ENCODE data around the gene SLAIN1. TPM values are rescaled to one million over a fixed set of nuclear protein-coding genes. Genes with fewer than 3 reads are reported as not detected.

The SLAIN1 gene
- total and polyA plus RNA-seq, 2 of the 8 experiments (the other 6 are each of a cell fraction or from before 2014, with no cell fraction given), result 35.0 to 37.7 TPM

- no peak for DNase-seq (ENCODE audit: low read depth in 1 of 2, low spot score in 2 of 2)
- no peak for TF ChIP-seq RAD21 (IDR thresholded peaks at IDR 0.05 in 1 of 2, conservative IDR thresholded peaks at IDR 0.05 in 1 of 2; ENCODE audit: low read depth in 2 of 2, low read length in 2 of 2)
These were observed 47.1 kb upstream of the SLAIN1 start for GRCh38 chr13:77650409-77650808.

More at GRCh38 chr13:77650409-77650808, 47.1 kb upstream of the SLAIN1 start:
- H3K18ac ChIP-seq (ENCODE audit: extremely low read depth, low read length), result no peak overlapping the region
- H2BK12ac ChIP-seq (ENCODE audit: low read depth, low read length), result no peak overlapping the region
- no peak overlapping the region for H3K23ac ChIP-seq (ENCODE audit: insufficient read length)
- no peak overlapping the region for H3K4ac ChIP-seq (replicated peaks; ENCODE audit: insufficient read length, low read depth, low read length)
- CTCF ChIA-PET (ENCODE audit: partially characterized antibody), result no interaction called here
- H3K23me2 ChIP-seq (ENCODE audit: low read depth, low read length), result no peaks in the 10 kb centered on the region
- H4K91ac ChIP-seq (replicated peaks; ENCODE audit: insufficient read length, low read length), result no peak overlapping the region
- H3K14ac ChIP-seq (ENCODE audit: insufficient read length), result no peak overlapping the region
- no peaks in the 10 kb centered on the region for H3K4me1 ChIP-seq (replicated peaks in 1 of 4; ENCODE audit: control insufficient read depth in 3 of 4, insufficient read depth in 4 of 4, low read length in 3 of 4)
- no peak overlapping the region for H2BK120ac ChIP-seq (replicated peaks; ENCODE audit: low read depth, low read length)
- no peak for FAIRE-seq
- H3K27ac ChIP-seq (ENCODE audit: low read depth, low read length), result no peak overlapping the region
- H3K9me3 ChIP-seq (ENCODE audit: insufficient read depth in 2 of 2, low read depth in 1 of 2, low read length in 1 of 2), result no peaks in the 10 kb centered on the region
- no peak overlapping the region for H2AK5ac ChIP-seq (ENCODE audit: low read depth, low read length)
- H4K20me1 ChIP-seq (replicated peaks in 1 of 2; ENCODE audit: control insufficient read depth in 1 of 2, insufficient read depth in 2 of 2, low read length in 2 of 2), result no peaks in the 10 kb centered on the region
- H3K4me2 ChIP-seq (ENCODE audit: insufficient read depth in 1 of 2, low read depth in 2 of 2, low read length in 2 of 2), result no peak overlapping the region
- no peak overlapping the region for H2BK15ac ChIP-seq (ENCODE audit: low read length)
- no peak overlapping the region for H2BK20ac ChIP-seq (ENCODE audit: low read length)
- H2BK5ac ChIP-seq (ENCODE audit: low read depth, low read length), result no peak overlapping the region
- H3K9ac ChIP-seq (replicated peaks in 1 of 4; ENCODE audit: extremely low read depth in 1 of 4, low read depth in 3 of 4, low read length in 3 of 4), result no peak overlapping the region
- H3K79me2 ChIP-seq (ENCODE audit: control insufficient read depth in 1 of 2, insufficient read depth in 2 of 2, low read length in 2 of 2), result no peaks in the 10 kb centered on the region
- H3K27me3 ChIP-seq (replicated peaks in 1 of 4; ENCODE audit: control insufficient read depth in 3 of 4, extremely low read depth in 1 of 4, insufficient read depth in 3 of 4, low read length in 3 of 4), result no peaks in the 10 kb centered on the region
- no peak overlapping the region for H3K4me3 ChIP-seq (ENCODE audit: extremely low read depth in 1 of 4, insufficient read depth in 2 of 4, low read depth in 3 of 4, low read length in 4 of 4)
- no peak overlapping the region for H4K5ac ChIP-seq (ENCODE audit: insufficient read length, low read depth, low read length)
- no peak overlapping the region for H3K56ac ChIP-seq (replicated peaks; ENCODE audit: insufficient read length, low read depth, low read length)
- no peak overlapping the region for H4K8ac ChIP-seq (ENCODE audit: extremely low read depth, insufficient read depth, low read length)
- no peaks in the 10 kb centered on the region for H3K36me3 ChIP-seq (ENCODE audit: control insufficient read depth in 2 of 4, insufficient read depth in 4 of 4, low read length in 3 of 4)
- no peak overlapping the region for H2AFZ ChIP-seq (ENCODE audit: low read length)
- POLR2A ChIA-PET (ENCODE audit: partially characterized antibody), result no interaction called here
- no peaks in the 10 kb centered on the region for H3K79me1 ChIP-seq (ENCODE audit: low read depth, low read length)

All from H1 (cell line).